Tibial nerve (tissue), 4 donors: ENCODE data around the gene LPCAT4.
"Not testable (repeated sequence)": the region's sequence is repeated elsewhere in the genome, so short reads cannot be mapped to it uniquely, and the experiment has no call there.

Source experiments
- CTCF ChIP-seq, 5 experiments: fragments of 200-600 bp in 3 of 5; fragments of 450-650 bp in 2 of 5; sonication (generic) in 3 of 5; IDR thresholded peaks; one replicate each; pipeline ENCODE4 v1.5.1; 2016 to 2019; ENCODE audit warnings: antibody characterized with exemption in 5 of 5, mild to moderate bottlenecking in 3 of 5, moderate library complexity in 2 of 5
- EP300 ChIP-seq, 2 donors: sonication (generic); formaldehyde crosslinking; IDR thresholded peaks; one replicate each; pipeline ENCODE4 v1.6.1; 2017; ENCODE audit warnings: antibody characterized with exemption in 2 of 2, mild to moderate bottlenecking in 1 of 2
- POLR2A ChIP-seq, 2 donors: fragments of 450-650 bp; IDR thresholded peaks; one replicate each; pipeline ENCODE4 v1.6.1; 2017; ENCODE audit warnings: antibody characterized with exemption in 2 of 2, mild to moderate bottlenecking in 2 of 2, moderate library complexity in 2 of 2

- TF ChIP-seq POLR2A, CTCF, EP300 (IDR thresholded peaks at IDR 0.05): not testable (repeated sequence)
These were observed 42.0 kb upstream of the LPCAT4 start for GRCh38 chr15:34408973-34409372.
